GM23338 (cell line): Measurements from ENCODE around the gene CCNI2. TPM values are rescaled to one million over a fixed set of nuclear protein-coding genes. Genes with fewer than 3 reads are reported as not detected.

Experiments used
- ATAC-seq: fragments of 200-7000 bp; cut with Tn5 transposase; 3 replicates; pipeline ENCODE4 v1.9.1; 2020
- DNase-seq: peaks from one replicate; pipeline ENCODE4 v3.0.0-alpha.2; 2015; ENCODE audit warnings: low spot score
- H2AFZ ChIP-seq: fragments of 200-600 bp; sonication (generic); 2 replicates; pipeline ENCODE4 v1.8.0; 2016; ENCODE audit warnings: antibody characterized with exemption, mild to moderate bottlenecking, moderate library complexity
- H3F3A ChIP-seq: fragments of 200-600 bp; sonication (generic); replicated peaks from 2 replicates; pipeline ENCODE4 v1.8.0; 2017; ENCODE audit warnings: antibody characterized with exemption, mixed run types, low read depth
- H3K27ac ChIP-seq: fragments of 200-600 bp; sonication (generic); 2 replicates; pipeline ENCODE4 v1.6.1; 2016; ENCODE audit warnings: low read depth
- H3K27me3 ChIP-seq: fragments of 200-600 bp; sonication (generic); 2 replicates; pipeline ENCODE4 v1.8.0; 2016; ENCODE audit warnings: mild to moderate bottlenecking, mixed run types, moderate library complexity; ENCODE audit not compliant: insufficient read depth
- H3K36me3 ChIP-seq: fragments of 200-600 bp; sonication (generic); 2 replicates; pipeline ENCODE4 v1.8.0; 2016; ENCODE audit warnings: mild to moderate bottlenecking; ENCODE audit not compliant: insufficient read depth
- H3K4me1 ChIP-seq: fragments of 200-600 bp; sonication (generic); 2 replicates; pipeline ENCODE4 v1.8.0; 2016; ENCODE audit warnings: mild to moderate bottlenecking, moderate library complexity; ENCODE audit not compliant: insufficient read depth
- H3K4me2 ChIP-seq: fragments of 200-600 bp; sonication (generic); 2 replicates; pipeline ENCODE4 v1.7.1; 2017; ENCODE audit warnings: mixed run types
- H3K4me3 ChIP-seq: fragments of 200-600 bp; sonication (generic); 2 replicates; pipeline ENCODE4 v1.6.1; 2016; ENCODE audit warnings: mixed run types
- H3K79me2 ChIP-seq: fragments of 200-600 bp; sonication (generic); replicated peaks from 2 replicates; pipeline ENCODE4 v1.8.0; 2017; ENCODE audit warnings: mild to moderate bottlenecking; ENCODE audit not compliant: insufficient read depth
- H3K9me2 ChIP-seq: fragments of 200-600 bp; sonication (generic); 2 replicates; pipeline ENCODE4 v1.8.0; 2017; ENCODE audit not compliant: insufficient read depth
- H4K20me1 ChIP-seq: fragments of 200-600 bp; sonication (generic); replicated peaks from 2 replicates; pipeline ENCODE4 v1.8.0; 2017; ENCODE audit warnings: mild to moderate bottlenecking; ENCODE audit not compliant: insufficient read depth
- H3K27ac Mint-ChIP-seq: 2 replicates; pipeline ENCODE4 v1.8.0; 2020; ENCODE audit warnings: inconsistent platforms, mild to moderate bottlenecking, moderate library complexity, mixed read lengths
- H3K27me3 Mint-ChIP-seq: 3 replicates; pipeline ENCODE4 v1.8.0; 2022; ENCODE audit warnings: low read depth, mild to moderate bottlenecking, moderate library complexity, mixed read lengths, inconsistent platforms; ENCODE audit not compliant: insufficient read depth, poor library complexity
- H3K36me3 Mint-ChIP-seq: 3 replicates; pipeline ENCODE4 v1.8.0; 2021; ENCODE audit warnings: low read depth, mild to moderate bottlenecking, inconsistent platforms, moderate library complexity, mixed read lengths
- H3K4me1 Mint-ChIP-seq: 3 replicates; pipeline ENCODE4 v1.8.0; 2020; ENCODE audit warnings: mild to moderate bottlenecking, inconsistent platforms, mixed read lengths
- H3K4me3 Mint-ChIP-seq: 3 replicates; pipeline ENCODE4 v1.8.0; 2021; ENCODE audit warnings: moderate library complexity, mild to moderate bottlenecking, inconsistent platforms, mixed read lengths
- H3K9me3 Mint-ChIP-seq: 3 replicates; pipeline ENCODE4 v1.8.0; 2020; ENCODE audit warnings: moderate library complexity, mild to moderate bottlenecking, inconsistent platforms, mixed read lengths
- ZNF114 ChIP-seq: fragments of 250-450 bp; sonication (Bioruptor Pico); IDR thresholded peaks from 2 replicates; pipeline ENCODE4 v1.5.0; 2020; ENCODE audit warnings: mild to moderate bottlenecking, moderate library complexity
- ZNF331 ChIP-seq: fragments of 250-450 bp; sonication (Bioruptor Pico); IDR thresholded peaks from 2 replicates; pipeline ENCODE4 v1.5.0; 2020; ENCODE audit warnings: low read depth, mild to moderate bottlenecking, moderate library complexity
- polyA plus RNA-seq: library from polyadenylated mRNA; unstranded; fragments of >200 nt; fragmentation: Nextera tagmentation; extraction: Ambion mirVana; gene quantifications from 2 replicates; pipeline ENCODE4 v1.2.1, GENCODE V29; 2016
- total RNA-seq: library from RNA; depleted of rRNA; stranded (reverse); fragments of >200 nt; shearing (Covaris generic); gene quantifications from 2 replicates; pipeline ENCODE4 v1.2.3, GENCODE V29; 2014
- TF ChIP-seq, protein P1 (sequence below): fragments of 250-450 bp; sonication (Bioruptor Pico); IDR thresholded peaks from 2 replicates; pipeline ENCODE4 v1.5.0; 2020; ENCODE audit warnings: mild to moderate bottlenecking, moderate library complexity
- TF ChIP-seq, protein P2 (sequence below): IDR thresholded peaks from one replicate; pipeline ENCODE4 v1.6.1; 2018; ENCODE audit warnings: antibody characterized with exemption; ENCODE audit not compliant: unreplicated experiment
- TF ChIP-seq, protein P3 (sequence below): IDR thresholded peaks from 2 replicates; pipeline ENCODE4 v1.6.1; 2016; ENCODE audit warnings: antibody characterized with exemption

The CCNI2 gene
- total and polyA plus RNA-seq, 2 experiments from 2014 or later, result 0.55 to 2.5 TPM

DNA sequence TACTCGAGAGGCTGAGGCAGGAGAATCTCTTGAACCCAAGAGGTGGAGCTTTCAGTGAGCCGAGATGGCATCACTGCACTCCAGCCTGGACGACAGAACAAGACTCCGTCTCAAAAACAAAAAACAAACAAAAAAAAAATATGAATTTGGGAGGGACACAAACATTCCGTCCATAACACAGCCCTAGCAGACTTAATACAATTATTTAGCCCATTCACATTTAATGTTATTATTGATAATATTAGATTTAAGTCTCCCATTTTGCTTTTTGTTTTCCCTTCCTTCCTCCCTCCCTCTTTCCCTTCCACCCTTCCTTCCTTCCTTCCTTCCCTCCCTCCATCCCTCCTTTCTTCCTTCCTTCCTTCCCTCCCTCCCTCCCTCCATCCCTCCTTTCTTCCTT lies 4.6 kb upstream of the CCNI2 start (continued):
- TF ChIP-seq, protein P1, sequence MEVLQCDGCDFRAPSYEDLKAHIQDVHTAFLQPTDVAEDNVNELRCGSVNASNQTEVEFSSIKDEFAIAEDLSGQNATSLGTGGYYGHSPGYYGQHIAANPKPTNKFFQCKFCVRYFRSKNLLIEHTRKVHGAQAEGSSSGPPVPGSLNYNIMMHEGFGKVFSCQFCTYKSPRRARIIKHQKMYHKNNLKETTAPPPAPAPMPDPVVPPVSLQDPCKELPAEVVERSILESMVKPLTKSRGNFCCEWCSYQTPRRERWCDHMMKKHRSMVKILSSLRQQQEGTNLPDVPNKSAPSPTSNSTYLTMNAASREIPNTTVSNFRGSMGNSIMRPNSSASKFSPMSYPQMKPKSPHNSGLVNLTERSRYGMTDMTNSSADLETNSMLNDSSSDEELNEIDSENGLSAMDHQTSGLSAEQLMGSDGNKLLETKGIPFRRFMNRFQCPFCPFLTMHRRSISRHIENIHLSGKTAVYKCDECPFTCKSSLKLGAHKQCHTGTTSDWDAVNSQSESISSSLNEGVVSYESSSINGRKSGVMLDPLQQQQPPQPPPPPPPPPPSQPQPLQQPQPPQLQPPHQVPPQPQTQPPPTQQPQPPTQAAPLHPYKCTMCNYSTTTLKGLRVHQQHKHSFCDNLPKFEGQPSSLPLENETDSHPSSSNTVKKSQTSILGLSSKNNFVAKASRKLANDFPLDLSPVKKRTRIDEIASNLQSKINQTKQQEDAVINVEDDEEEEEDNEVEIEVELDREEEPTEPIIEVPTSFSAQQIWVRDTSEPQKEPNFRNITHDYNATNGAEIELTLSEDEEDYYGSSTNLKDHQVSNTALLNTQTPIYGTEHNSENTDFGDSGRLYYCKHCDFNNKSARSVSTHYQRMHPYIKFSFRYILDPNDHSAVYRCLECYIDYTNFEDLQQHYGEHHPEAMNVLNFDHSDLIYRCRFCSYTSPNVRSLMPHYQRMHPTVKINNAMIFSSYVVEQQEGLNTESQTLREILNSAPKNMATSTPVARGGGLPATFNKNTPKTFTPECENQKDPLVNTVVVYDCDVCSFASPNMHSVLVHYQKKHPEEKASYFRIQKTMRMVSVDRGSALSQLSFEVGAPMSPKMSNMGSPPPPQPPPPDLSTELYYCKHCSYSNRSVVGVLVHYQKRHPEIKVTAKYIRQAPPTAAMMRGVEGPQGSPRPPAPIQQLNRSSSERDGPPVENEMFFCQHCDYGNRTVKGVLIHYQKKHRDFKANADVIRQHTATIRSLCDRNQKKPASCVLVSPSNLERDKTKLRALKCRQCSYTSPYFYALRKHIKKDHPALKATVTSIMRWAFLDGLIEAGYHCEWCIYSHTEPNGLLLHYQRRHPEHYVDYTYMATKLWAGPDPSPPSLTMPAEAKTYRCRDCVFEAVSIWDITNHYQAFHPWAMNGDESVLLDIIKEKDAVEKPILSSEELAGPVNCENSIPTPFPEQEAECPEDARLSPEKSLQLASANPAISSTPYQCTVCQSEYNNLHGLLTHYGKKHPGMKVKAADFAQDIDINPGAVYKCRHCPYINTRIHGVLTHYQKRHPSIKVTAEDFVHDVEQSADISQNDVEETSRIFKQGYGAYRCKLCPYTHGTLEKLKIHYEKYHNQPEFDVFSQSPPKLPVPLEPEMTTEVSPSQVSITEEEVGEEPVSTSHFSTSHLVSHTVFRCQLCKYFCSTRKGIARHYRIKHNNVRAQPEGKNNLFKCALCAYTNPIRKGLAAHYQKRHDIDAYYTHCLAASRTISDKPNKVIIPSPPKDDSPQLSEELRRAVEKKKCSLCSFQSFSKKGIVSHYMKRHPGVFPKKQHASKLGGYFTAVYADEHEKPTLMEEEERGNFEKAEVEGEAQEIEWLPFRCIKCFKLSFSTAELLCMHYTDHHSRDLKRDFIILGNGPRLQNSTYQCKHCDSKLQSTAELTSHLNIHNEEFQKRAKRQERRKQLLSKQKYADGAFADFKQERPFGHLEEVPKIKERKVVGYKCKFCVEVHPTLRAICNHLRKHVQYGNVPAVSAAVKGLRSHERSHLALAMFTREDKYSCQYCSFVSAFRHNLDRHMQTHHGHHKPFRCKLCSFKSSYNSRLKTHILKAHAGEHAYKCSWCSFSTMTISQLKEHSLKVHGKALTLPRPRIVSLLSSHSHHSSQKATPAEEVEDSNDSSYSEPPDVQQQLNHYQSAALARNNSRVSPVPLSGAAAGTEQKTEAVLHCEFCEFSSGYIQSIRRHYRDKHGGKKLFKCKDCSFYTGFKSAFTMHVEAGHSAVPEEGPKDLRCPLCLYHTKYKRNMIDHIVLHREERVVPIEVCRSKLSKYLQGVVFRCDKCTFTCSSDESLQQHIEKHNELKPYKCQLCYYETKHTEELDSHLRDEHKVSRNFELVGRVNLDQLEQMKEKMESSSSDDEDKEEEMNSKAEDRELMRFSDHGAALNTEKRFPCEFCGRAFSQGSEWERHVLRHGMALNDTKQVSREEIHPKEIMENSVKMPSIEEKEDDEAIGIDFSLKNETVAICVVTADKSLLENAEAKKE, result no peak
- TF ChIP-seq, protein P2, sequence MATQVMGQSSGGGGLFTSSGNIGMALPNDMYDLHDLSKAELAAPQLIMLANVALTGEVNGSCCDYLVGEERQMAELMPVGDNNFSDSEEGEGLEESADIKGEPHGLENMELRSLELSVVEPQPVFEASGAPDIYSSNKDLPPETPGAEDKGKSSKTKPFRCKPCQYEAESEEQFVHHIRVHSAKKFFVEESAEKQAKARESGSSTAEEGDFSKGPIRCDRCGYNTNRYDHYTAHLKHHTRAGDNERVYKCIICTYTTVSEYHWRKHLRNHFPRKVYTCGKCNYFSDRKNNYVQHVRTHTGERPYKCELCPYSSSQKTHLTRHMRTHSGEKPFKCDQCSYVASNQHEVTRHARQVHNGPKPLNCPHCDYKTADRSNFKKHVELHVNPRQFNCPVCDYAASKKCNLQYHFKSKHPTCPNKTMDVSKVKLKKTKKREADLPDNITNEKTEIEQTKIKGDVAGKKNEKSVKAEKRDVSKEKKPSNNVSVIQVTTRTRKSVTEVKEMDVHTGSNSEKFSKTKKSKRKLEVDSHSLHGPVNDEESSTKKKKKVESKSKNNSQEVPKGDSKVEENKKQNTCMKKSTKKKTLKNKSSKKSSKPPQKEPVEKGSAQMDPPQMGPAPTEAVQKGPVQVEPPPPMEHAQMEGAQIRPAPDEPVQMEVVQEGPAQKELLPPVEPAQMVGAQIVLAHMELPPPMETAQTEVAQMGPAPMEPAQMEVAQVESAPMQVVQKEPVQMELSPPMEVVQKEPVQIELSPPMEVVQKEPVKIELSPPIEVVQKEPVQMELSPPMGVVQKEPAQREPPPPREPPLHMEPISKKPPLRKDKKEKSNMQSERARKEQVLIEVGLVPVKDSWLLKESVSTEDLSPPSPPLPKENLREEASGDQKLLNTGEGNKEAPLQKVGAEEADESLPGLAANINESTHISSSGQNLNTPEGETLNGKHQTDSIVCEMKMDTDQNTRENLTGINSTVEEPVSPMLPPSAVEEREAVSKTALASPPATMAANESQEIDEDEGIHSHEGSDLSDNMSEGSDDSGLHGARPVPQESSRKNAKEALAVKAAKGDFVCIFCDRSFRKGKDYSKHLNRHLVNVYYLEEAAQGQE, result no peak
- no peak for TF ChIP-seq ZNF114
- TF ChIP-seq, protein P3, sequence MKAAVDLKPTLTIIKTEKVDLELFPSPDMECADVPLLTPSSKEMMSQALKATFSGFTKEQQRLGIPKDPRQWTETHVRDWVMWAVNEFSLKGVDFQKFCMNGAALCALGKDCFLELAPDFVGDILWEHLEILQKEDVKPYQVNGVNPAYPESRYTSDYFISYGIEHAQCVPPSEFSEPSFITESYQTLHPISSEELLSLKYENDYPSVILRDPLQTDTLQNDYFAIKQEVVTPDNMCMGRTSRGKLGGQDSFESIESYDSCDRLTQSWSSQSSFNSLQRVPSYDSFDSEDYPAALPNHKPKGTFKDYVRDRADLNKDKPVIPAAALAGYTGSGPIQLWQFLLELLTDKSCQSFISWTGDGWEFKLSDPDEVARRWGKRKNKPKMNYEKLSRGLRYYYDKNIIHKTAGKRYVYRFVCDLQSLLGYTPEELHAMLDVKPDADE, result no peak

DNA sequence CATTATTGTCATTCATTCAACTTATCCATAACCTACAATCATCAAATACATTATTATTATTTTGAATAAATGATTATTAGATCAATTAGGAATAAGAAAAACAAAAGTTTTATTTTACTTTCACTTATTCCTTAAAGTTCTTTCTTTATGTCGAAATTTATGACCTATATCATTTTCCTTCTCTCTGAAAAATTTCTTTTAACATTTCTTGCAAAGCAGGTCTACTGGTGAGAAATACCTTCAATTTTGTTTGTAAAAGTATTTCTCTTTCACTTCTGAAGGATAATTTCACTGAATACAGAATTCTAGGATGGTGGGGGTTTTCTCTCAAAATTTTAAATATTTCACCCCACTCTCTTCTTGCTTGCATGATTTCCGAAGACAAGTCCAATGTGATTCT lies 2.6 kb upstream of the CCNI2 start:
- H3K27ac ChIP-seq, result no peak overlapping the region
- no peaks in the 10 kb centered on the region for H3K4me1 Mint-ChIP-seq
- DNase-seq, result no peak
- no peaks in the 10 kb centered on the region for H4K20me1 ChIP-seq
- no peaks in the 10 kb centered on the region for H3K36me3 ChIP-seq
- no peaks in the 10 kb centered on the region for H3K9me2 ChIP-seq
- H3K4me1 ChIP-seq, result no peaks in the 10 kb centered on the region; the same call in 1 of the 2 replicates
- H3K36me3 Mint-ChIP-seq, result no peaks in the 10 kb centered on the region
- peaks cover 58% of the 10 kb centered on the region for H3K27me3 ChIP-seq
- H2AFZ ChIP-seq, result no peak overlapping the region
- no peak for ATAC-seq
- H3K4me3 ChIP-seq, result no peak overlapping the region
- no peaks in the 10 kb centered on the region for H3K79me2 ChIP-seq
- H3K4me2 ChIP-seq, result no peak overlapping the region
- peaks cover 33% of the 10 kb centered on the region for H3K27me3 Mint-ChIP-seq
- no peak overlapping the region for H3K4me3 Mint-ChIP-seq
- H3K27ac Mint-ChIP-seq, result no peak overlapping the region
- no peaks in the 10 kb centered on the region for H3K9me3 Mint-ChIP-seq
- H3F3A ChIP-seq, result no peaks in the 10 kb centered on the region
- TF ChIP-seq, protein P1, result no peak
- no peak for TF ChIP-seq ZNF331 (CRISPR knock-in tag)
